H9 (cell line): ENCODE results near the gene CNKSR1. TPM values are rescaled to one million over a fixed set of nuclear protein-coding genes. Genes with fewer than 3 reads are reported as not detected.

Experiments
- DNase-seq: peaks from one replicate; pipeline ENCODE4 v3.0.0-alpha.2; 2017
- H2AFZ ChIP-seq: one replicate; pipeline ENCODE4 v1.6.1; 2013; ENCODE audit warnings: mild to moderate bottlenecking, low read length, control low read depth, moderate library complexity
- H2AK5ac ChIP-seq: 2 replicates; pipeline ENCODE4 v1.6.1; 2013; ENCODE audit warnings: low read length, control low read depth, mixed read lengths; ENCODE audit not compliant: insufficient read length
- H2BK120ac ChIP-seq: one replicate; pipeline ENCODE4 v1.6.1; 2013; ENCODE audit warnings: low read depth, mild to moderate bottlenecking, low read length, control low read depth, inconsistent platforms; ENCODE audit not compliant: poor library complexity, severe bottlenecking
- H2BK12ac ChIP-seq: 2 replicates; pipeline ENCODE4 v1.6.1; 2013; ENCODE audit warnings: low read length, control low read depth, mixed read lengths, low read depth; ENCODE audit not compliant: insufficient read length
- H2BK15ac ChIP-seq: 2 replicates; pipeline ENCODE4 v1.6.1; 2013; ENCODE audit warnings: low read depth, low read length, control low read depth
- H2BK20ac ChIP-seq: one replicate; pipeline ENCODE4 v1.6.1; 2013; ENCODE audit warnings: low read depth, mild to moderate bottlenecking, low read length, control low read depth, inconsistent platforms; ENCODE audit not compliant: poor library complexity, severe bottlenecking
- H2BK5ac ChIP-seq: 2 replicates; pipeline ENCODE4 v1.6.1; 2013; ENCODE audit warnings: low read length, control low read depth, mixed read lengths; ENCODE audit not compliant: insufficient read length
- H3K14ac ChIP-seq: 2 replicates; pipeline ENCODE4 v1.6.1; 2013; ENCODE audit warnings: low read length, control low read depth; ENCODE audit not compliant: insufficient read depth
- H3K18ac ChIP-seq: 2 replicates; pipeline ENCODE4 v1.6.1; 2013; ENCODE audit warnings: low read depth, mild to moderate bottlenecking, mixed read lengths, low read length, control low read depth; ENCODE audit not compliant: insufficient read length
- H3K23ac ChIP-seq: 2 replicates; pipeline ENCODE4 v1.6.1; 2013; ENCODE audit warnings: low read length, control low read depth, mixed read lengths, low read depth; ENCODE audit not compliant: insufficient read length
- H3K23me2 ChIP-seq: 2 replicates; pipeline ENCODE4 v1.6.1; 2013; ENCODE audit warnings: low read depth, mild to moderate bottlenecking, mixed read lengths, low read length, control low read depth; ENCODE audit not compliant: insufficient read length, poor library complexity, severe bottlenecking
- H3K27ac ChIP-seq: 2 replicates; pipeline ENCODE4 v1.5.1; 2013; ENCODE audit warnings: low read length, control low read depth, mixed read lengths, low read depth; ENCODE audit not compliant: insufficient read length
- H3K27me3 ChIP-seq: 2 replicates; pipeline ENCODE4 v1.6.1; 2013; ENCODE audit warnings: low read length, control low read depth, inconsistent platforms; ENCODE audit not compliant: insufficient read depth
- H3K4ac ChIP-seq: 2 replicates; pipeline ENCODE4 v1.6.1; 2013; ENCODE audit warnings: low read depth, mild to moderate bottlenecking, control low read depth, inconsistent platforms, low read length, moderate library complexity
- H3K4me1 ChIP-seq: 2 replicates; pipeline ENCODE4 v1.6.1; 2013; ENCODE audit warnings: low read length, control low read depth, inconsistent platforms; ENCODE audit not compliant: insufficient read depth
- H3K4me2 ChIP-seq: 2 replicates; pipeline ENCODE4 v1.6.1; 2013; ENCODE audit warnings: low read length, control low read depth, mixed read lengths; ENCODE audit not compliant: insufficient read length, insufficient read depth
- H3K56ac ChIP-seq: 2 replicates; pipeline ENCODE4 v1.6.1; 2013; ENCODE audit warnings: low read depth, mild to moderate bottlenecking, mixed read lengths, low read length, control low read depth; ENCODE audit not compliant: insufficient read length
- H3K79me1 ChIP-seq: 2 replicates; pipeline ENCODE4 v1.6.1; 2013; ENCODE audit warnings: low read depth, mild to moderate bottlenecking, moderate library complexity, low read length, control low read depth, inconsistent platforms; ENCODE audit not compliant: insufficient read depth, poor library complexity, severe bottlenecking
- H3K79me2 ChIP-seq: 2 replicates; pipeline ENCODE4 v1.6.1; 2013; ENCODE audit warnings: low read length, control low read depth, inconsistent platforms; ENCODE audit not compliant: insufficient read depth
- H3K9ac ChIP-seq: 2 replicates; pipeline ENCODE4 v1.6.1; 2013; ENCODE audit warnings: low read length, control low read depth, mixed read lengths; ENCODE audit not compliant: insufficient read length; ENCODE audit errors: extremely low read depth
- H3K9me3 ChIP-seq: one replicate; pipeline ENCODE4 v1.6.1; 2013; ENCODE audit warnings: low read depth, low read length, inconsistent platforms; ENCODE audit not compliant: control insufficient read depth
- H3T11ph ChIP-seq: one replicate; pipeline ENCODE4 v1.6.1; 2013; ENCODE audit warnings: mild to moderate bottlenecking, low read length, control low read depth, inconsistent platforms
- H4K20me1 ChIP-seq: one replicate; pipeline ENCODE4 v1.6.1; 2013; ENCODE audit not compliant: control insufficient read depth, insufficient read length, insufficient read depth
- H4K5ac ChIP-seq: 2 replicates; pipeline ENCODE4 v1.6.1; 2013; ENCODE audit warnings: low read depth, mild to moderate bottlenecking, mixed read lengths, low read length, control low read depth; ENCODE audit not compliant: insufficient read length
- H4K8ac ChIP-seq: replicated peaks from 2 replicates; pipeline ENCODE4 v1.6.1; 2013; ENCODE audit warnings: low read length, control low read depth, mixed read lengths, low read depth; ENCODE audit not compliant: insufficient read length
- H4K91ac ChIP-seq: 2 replicates; pipeline ENCODE4 v1.6.1; 2013; ENCODE audit warnings: low read depth, mild to moderate bottlenecking, moderate library complexity, mixed read lengths, low read length, control low read depth; ENCODE audit not compliant: insufficient read length
- H3K27ac Mint-ChIP-seq, 3 experiments: 2 replicates in 2 of 3; 3 replicates in 1 of 3; pipeline ENCODE4 v1.8.0; 2020 to 2021; ENCODE audit warnings: mixed read lengths in 3 of 3, mild to moderate bottlenecking in 1 of 3, moderate library complexity in 1 of 3
- H3K27me3 Mint-ChIP-seq: 2 replicates; pipeline ENCODE4 v1.8.0; 2021; ENCODE audit warnings: low read depth, mild to moderate bottlenecking, moderate library complexity, mixed read lengths
- H3K36me3 Mint-ChIP-seq, 3 experiments: 2 replicates in 2 of 3; 3 replicates in 1 of 3; pipeline ENCODE4 v1.8.0; 2020 to 2021; ENCODE audit warnings: low read depth in 3 of 3, mixed read lengths in 3 of 3; ENCODE audit not compliant: insufficient read depth in 1 of 3
- H3K4me1 Mint-ChIP-seq, 2 experiments: 2 replicates each; pipeline ENCODE4 v1.8.0; 2020; ENCODE audit warnings: mixed read lengths in 2 of 2
- H3K4me3 Mint-ChIP-seq, 2 experiments: 2 replicates in 1 of 2; 3 replicates in 1 of 2; pipeline ENCODE4 v1.8.0; 2020 to 2021; ENCODE audit warnings: mild to moderate bottlenecking in 2 of 2, mixed read lengths in 2 of 2, moderate library complexity in 1 of 2
- H3K9me3 Mint-ChIP-seq, 2 experiments: 2 replicates in 1 of 2; 3 replicates in 1 of 2; pipeline ENCODE4 v1.8.0; 2020; ENCODE audit warnings: mild to moderate bottlenecking in 2 of 2, mixed read lengths in 2 of 2, moderate library complexity in 1 of 2
- WGBS: extraction: QIAGEN DNeasy Blood & Tissue Kit; methylation state at CpG from one replicate; pipeline ENCODE4 v1.1.7; 2013; ENCODE audit warnings: missing lambda C conversion rate, low lambda C conversion rate, mixed read lengths; ENCODE audit not compliant: insufficient read length; ENCODE audit errors: extremely low coverage; 5-methylcytosine and 5-hydroxymethylcytosine counted together
- total RNA-seq: library from RNA; stranded (reverse); gene quantifications from 2 replicates; pipeline ENCODE4 v1.2.1, GENCODE V29; 2021
- TF ChIP-seq, protein P1 (sequence below): fragments of 200-600 bp; sonication (generic); conservative IDR thresholded peaks from 3 replicates; pipeline ENCODE4 v1.8.0; 2021; ENCODE audit warnings: antibody characterized with exemption, mild to moderate bottlenecking

Gene CNKSR1
- total RNA-seq, 1 experiment from 2014 or later, result 26.3 TPM

DNA sequence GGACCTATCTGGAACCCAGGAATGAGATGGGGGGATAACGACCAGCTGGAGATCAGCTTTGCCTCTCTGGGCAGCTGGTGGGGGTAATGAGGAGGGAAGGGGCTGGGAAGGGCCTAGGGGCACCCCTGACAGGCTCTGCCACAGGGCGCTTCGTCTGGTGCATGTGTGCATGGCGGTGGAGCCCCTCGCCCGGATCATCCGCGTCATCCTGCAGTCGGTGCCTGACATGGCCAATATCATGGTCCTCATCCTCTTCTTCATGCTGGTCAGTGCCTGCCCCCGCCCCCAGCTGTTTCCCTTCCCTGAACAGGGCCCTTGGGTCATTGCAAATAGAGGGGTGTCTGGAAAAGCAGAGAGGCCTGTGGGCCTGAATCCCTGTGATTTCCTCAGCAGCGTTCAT, 20.5 kb downstream of the CNKSR1 start:
- H4K91ac ChIP-seq, result no peak overlapping the region
- H3K27ac ChIP-seq, result no peak overlapping the region
- H3K9me3 ChIP-seq, result no peaks in the 10 kb centered on the region
- no peak overlapping the region for H2BK15ac ChIP-seq
- no peaks in the 10 kb centered on the region for H3K23me2 ChIP-seq
- TF ChIP-seq, protein P1, sequence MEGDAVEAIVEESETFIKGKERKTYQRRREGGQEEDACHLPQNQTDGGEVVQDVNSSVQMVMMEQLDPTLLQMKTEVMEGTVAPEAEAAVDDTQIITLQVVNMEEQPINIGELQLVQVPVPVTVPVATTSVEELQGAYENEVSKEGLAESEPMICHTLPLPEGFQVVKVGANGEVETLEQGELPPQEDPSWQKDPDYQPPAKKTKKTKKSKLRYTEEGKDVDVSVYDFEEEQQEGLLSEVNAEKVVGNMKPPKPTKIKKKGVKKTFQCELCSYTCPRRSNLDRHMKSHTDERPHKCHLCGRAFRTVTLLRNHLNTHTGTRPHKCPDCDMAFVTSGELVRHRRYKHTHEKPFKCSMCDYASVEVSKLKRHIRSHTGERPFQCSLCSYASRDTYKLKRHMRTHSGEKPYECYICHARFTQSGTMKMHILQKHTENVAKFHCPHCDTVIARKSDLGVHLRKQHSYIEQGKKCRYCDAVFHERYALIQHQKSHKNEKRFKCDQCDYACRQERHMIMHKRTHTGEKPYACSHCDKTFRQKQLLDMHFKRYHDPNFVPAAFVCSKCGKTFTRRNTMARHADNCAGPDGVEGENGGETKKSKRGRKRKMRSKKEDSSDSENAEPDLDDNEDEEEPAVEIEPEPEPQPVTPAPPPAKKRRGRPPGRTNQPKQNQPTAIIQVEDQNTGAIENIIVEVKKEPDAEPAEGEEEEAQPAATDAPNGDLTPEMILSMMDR, result no peak
- H3K79me1 ChIP-seq, result no peaks in the 10 kb centered on the region
- H3K23ac ChIP-seq, result no peak overlapping the region
- H2BK5ac ChIP-seq, result no peak overlapping the region
- WGBS, result no CpG with 5 or more reads among the region's 11 CpGs
- H2BK20ac ChIP-seq, result no peak overlapping the region
- no peak for DNase-seq
- H3K14ac ChIP-seq, result no peak overlapping the region
- H3T11ph ChIP-seq, result no peak overlapping the region
- H2AFZ ChIP-seq, result no peak overlapping the region
- H3K36me3 Mint-ChIP-seq, result no peaks in the 10 kb centered on the region
- H3K27me3 ChIP-seq, result no peaks in the 10 kb centered on the region
- H2BK12ac ChIP-seq, result no peak overlapping the region
- no peak overlapping the region for H3K18ac ChIP-seq
- H3K79me2 ChIP-seq, result no peaks in the 10 kb centered on the region
- H4K20me1 ChIP-seq, result no peaks in the 10 kb centered on the region
- H4K8ac ChIP-seq, result no peak overlapping the region
- H3K27me3 Mint-ChIP-seq, result peaks cover 13% of the 10 kb centered on the region
- H3K4me3 Mint-ChIP-seq, result no peak overlapping the region
- H3K4ac ChIP-seq, result no peak overlapping the region
- no peak overlapping the region for H2AK5ac ChIP-seq
- no peak overlapping the region for H2BK120ac ChIP-seq
- no peaks in the 10 kb centered on the region for H3K9me3 Mint-ChIP-seq
- H3K56ac ChIP-seq, result no peak overlapping the region
- no peak overlapping the region for H3K9ac ChIP-seq
- H3K4me1 ChIP-seq, result no peaks in the 10 kb centered on the region
- H3K4me1 Mint-ChIP-seq, result peaks cover 22 to 28% of the 10 kb centered on the region in 2 experiments
- no peak overlapping the region for H3K4me2 ChIP-seq
- H4K5ac ChIP-seq, result no peak overlapping the region
- H3K27ac Mint-ChIP-seq, result no peak overlapping the region
